Measurements from ENCODE around the gene FAAH.

Gene FAAH

DNA sequence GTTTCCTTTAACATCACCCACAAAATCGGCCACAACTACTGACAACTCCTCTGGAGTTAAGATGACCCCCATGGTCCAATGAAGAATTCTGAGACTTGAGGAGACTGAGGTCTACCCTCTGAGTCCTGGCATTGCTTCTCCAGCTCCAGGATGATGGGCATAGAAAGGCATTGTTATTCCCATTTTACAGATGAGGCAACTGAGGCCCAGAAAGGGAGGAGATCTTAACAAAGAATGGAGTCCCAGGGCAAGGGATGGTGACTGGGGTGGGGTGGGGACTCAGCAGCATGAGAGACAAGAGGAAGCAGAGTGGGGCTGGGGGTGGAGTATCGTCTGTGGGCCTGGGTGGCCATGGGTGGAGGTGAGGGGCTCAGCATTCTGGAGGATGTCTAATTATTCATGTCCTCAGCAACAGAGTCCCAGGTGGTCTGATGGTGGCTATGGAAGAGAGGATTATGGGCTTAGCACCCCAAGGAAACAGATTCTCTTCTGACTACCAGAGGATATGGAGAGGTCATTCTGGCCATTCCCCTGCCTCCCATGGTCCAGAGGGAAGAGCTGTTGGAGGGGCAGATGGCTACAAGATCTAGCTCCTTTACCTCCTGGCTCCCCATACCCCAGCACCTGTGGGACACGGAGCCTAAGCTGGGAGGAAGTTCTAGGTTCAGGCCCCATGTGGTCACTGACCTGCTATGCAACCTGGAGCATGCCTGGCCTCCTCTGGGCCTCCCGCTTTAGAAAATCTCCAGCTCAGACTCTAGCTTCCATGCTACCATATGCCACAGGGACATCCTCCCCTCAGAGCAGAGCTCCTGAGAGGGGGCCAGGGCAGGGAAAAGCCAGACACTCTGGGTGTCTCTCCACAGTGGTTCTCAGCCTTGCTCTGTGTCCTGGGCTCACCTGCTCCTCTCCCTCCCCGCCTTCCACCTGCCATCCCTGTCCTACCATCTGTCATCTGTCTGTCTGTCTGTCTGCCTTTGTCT lies 58.1 kb downstream of the FAAH start:
- DNase-seq: no peak

GRCh38 chr1:46452931-46453325 lies 58.8 kb downstream of the FAAH start:
- no peak for DNase-seq

GRCh38 chr1:46453449-46453848 lies 59.3 kb downstream of the FAAH start:
- DNase-seq: no peak

- no peak for DNase-seq
Measured at GRCh38 chr1:46455951-46456350, 61.8 kb downstream of the FAAH start.

GRCh38 chr1:46456411-46456963 lies 62.4 kb downstream of the FAAH start:
- DNase-seq: no peak

- no peak for DNase-seq
Measured at GRCh38 chr1:46457178-46457577, 63.1 kb downstream of the FAAH start.

- DNase-seq: no peak
Measured at GRCh38 chr1:46458190-46458589, 64.1 kb downstream of the FAAH start.

- no peak for DNase-seq
Measured at GRCh38 chr1:46458846-46459245, 64.7 kb downstream of the FAAH start.

- DNase-seq: no peak
Measured at GRCh38 chr1:46459315-46459714, 65.2 kb downstream of the FAAH start.

- DNase-seq: no peak
Measured at GRCh38 chr1:46461017-46461808, 67.1 kb downstream of the FAAH start.

GRCh38 chr1:46461809-46462448 lies 67.8 kb downstream of the FAAH start:
- no peak for DNase-seq
